HL-60 (cell line): Measurements from ENCODE around the gene LRP2BP.

Experiments used
- CTCF ChIP-seq: IDR thresholded peaks from one replicate; pipeline ENCODE4 v1.5.1; 2011; ENCODE audit warnings: low read length, control low read depth, inconsistent platforms; ENCODE audit not compliant: insufficient read depth
- GABPA ChIP-seq: IDR thresholded peaks from 2 replicates; pipeline ENCODE4 v1.6.1; 2012; ENCODE audit warnings: low read depth
- POLR2AphosphoS5 ChIP-seq: IDR thresholded peaks from 2 replicates; pipeline ENCODE4 v1.6.1; 2012; ENCODE audit warnings: low read depth
- REST ChIP-seq: IDR thresholded peaks from 2 replicates; pipeline ENCODE4 v1.6.1; 2012; ENCODE audit warnings: low read depth; ENCODE audit not compliant: insufficient replicate concordance
- SPI1 ChIP-seq: IDR thresholded peaks from 2 replicates; pipeline ENCODE4 v1.6.1; 2012; ENCODE audit warnings: low read depth, mild to moderate bottlenecking, borderline replicate concordance

- TF ChIP-seq CTCF (no peak), POLR2AphosphoS5 (no peak), REST (no peak), SPI1 (no peak), GABPA (no peak)
These were observed 16.1 kb upstream of the LRP2BP start for GRCh38 chr4:185411849-185412248.
